Thyroid gland (tissue), 4 donors: ENCODE measurements around the gene DNAH10. TPM values are rescaled to one million over a fixed set of nuclear protein-coding genes. Genes with fewer than 3 reads are reported as not detected.

Source experiments
- DNase-seq, 2 donors: peaks; one replicate each; pipeline ENCODE4 v3.0.0-alpha.2; 2019
- H3K27ac ChIP-seq, 3 donors: fragments of 200-600 bp; sonication (generic); 1 replicate in 2 of 3; 2 replicates in 1 of 3; pipeline ENCODE4 v1.5.1; 2016 to 2019; ENCODE audit warnings: mild to moderate bottlenecking in 1 of 3, moderate library complexity in 1 of 3
- H3K27me3 ChIP-seq: fragments of 200-600 bp; sonication (generic); one replicate; pipeline ENCODE4 v1.5.1; 2019
- H3K36me3 ChIP-seq, 2 donors: fragments of 200-600 bp; sonication (generic); one replicate each; pipeline ENCODE4 v1.5.1; 2016 to 2019
- H3K4me1 ChIP-seq, 2 donors: fragments of 200-600 bp; sonication (generic); one replicate each; pipeline ENCODE4 v1.5.1; 2017 to 2019
- H3K4me3 ChIP-seq, 3 donors: fragments of 200-600 bp; sonication (generic); replicated peaks in 1 of 3; 1 replicate in 2 of 3; 2 replicates in 1 of 3; pipeline ENCODE4 v1.5.1; 2016; ENCODE audit warnings: mild to moderate bottlenecking in 1 of 3
- H3K9me3 ChIP-seq: fragments of 200-600 bp; sonication (generic); one replicate; pipeline ENCODE4 v1.5.1; 2017
- CTCF ChIP-seq, 6 experiments: fragments of 200-600 bp in 3 of 6; fragments of 450-650 bp in 3 of 6; sonication (generic) in 3 of 6; IDR thresholded peaks; one replicate each; pipeline ENCODE4 v1.5.1; 2016 to 2019; ENCODE audit warnings: antibody characterized with exemption in 6 of 6, mild to moderate bottlenecking in 2 of 6, inconsistent platforms in 1 of 6, moderate library complexity in 1 of 6
- POLR2A ChIP-seq, 2 donors: fragments of 450-650 bp; IDR thresholded peaks; one replicate each; pipeline ENCODE4 v1.6.1; 2017; ENCODE audit warnings: antibody characterized with exemption in 2 of 2, mild to moderate bottlenecking in 2 of 2, moderate library complexity in 1 of 2
- WGBS, 2 donors: methylation state at CpG; one replicate each; pipeline ENCODE4 v1.1.5; 2017; 5-methylcytosine and 5-hydroxymethylcytosine counted together
- intact Hi-C: fragments of 100-400 bp; cut with DNase I; formaldehyde crosslinking; loops from one replicate; pipeline ENCODE4 v1.15.1; 2023
- total RNA-seq, 4 donors: library from RNA; depleted of rRNA; stranded (reverse); fragments of >200 nt; gene quantifications; one replicate each; pipeline ENCODE4 v1.2.3, GENCODE V29; 2016

DNAH10 gene
- total RNA-seq, 4 donors from 2014 or later = 0.10 to 0.33 (median 0.27) TPM; not detected in 1

GRCh38 chr12:123958876-123959275 lies 196.8 kb downstream of the DNAH10 start:
- peaks cover 14 to 36% of the 10 kb centered on the region in 2 donors for H3K4me1 ChIP-seq
- DNase-seq = peak; percentile 30 to 32
- H3K36me3 ChIP-seq = no peaks in the 10 kb centered on the region
- H3K9me3 ChIP-seq = no peaks in the 10 kb centered on the region
- TF ChIP-seq CTCF (IDR thresholded peaks at IDR 0.05) (no peak), POLR2A (IDR thresholded peaks at IDR 0.05) (no peak)
- H3K4me3 ChIP-seq = no peak overlapping the region
- peak overlapping the region; percentile 48 to 85 (median 72) for H3K27ac ChIP-seq
- H3K27me3 ChIP-seq = no peaks in the 10 kb centered on the region
- WGBS, 2 donors = 84 to 92% methylated on average over 9 of the region's 9 CpGs
- intact Hi-C loops = no loop called here

GRCh38 chr12:123960029-123960735 lies 198.1 kb downstream of the DNAH10 start:
- no peak overlapping the region for H3K27ac ChIP-seq
- H3K27me3 ChIP-seq = no peaks in the 10 kb centered on the region
- intact Hi-C loops = no loop called here
- peaks cover 6 to 25% of the 10 kb centered on the region in 2 donors for H3K4me1 ChIP-seq
- no peaks in the 10 kb centered on the region for H3K9me3 ChIP-seq
- TF ChIP-seq POLR2A (IDR thresholded peaks at IDR 0.05) (no peak), CTCF (IDR thresholded peaks at IDR 0.05) (no peak)
- H3K36me3 ChIP-seq = no peaks in the 10 kb centered on the region
- DNase-seq = no peak
- 95 to 97% methylated on average over 9 of the region's 9 CpGs for WGBS, 2 donors
- no peak overlapping the region for H3K4me3 ChIP-seq

GRCh38 chr12:123960856-123961255 lies 198.8 kb downstream of the DNAH10 start:
- Histone ChIP-seq H3K9me3 (no peaks in the 10 kb centered on the region), H3K4me1 (peaks cover 6 to 25% of the 10 kb centered on the region in 2 donors), H3K27ac (no peak overlapping the region), H3K36me3 (no peaks in the 10 kb centered on the region), H3K4me3 (no peak overlapping the region), H3K27me3 (no peaks in the 10 kb centered on the region)
- WGBS, 2 donors = 88 to 92% methylated on average over 4 of the region's 4 CpGs
- intact Hi-C loops = no loop called here
- TF ChIP-seq POLR2A (IDR thresholded peaks at IDR 0.05) = no peak
- TF ChIP-seq CTCF (IDR thresholded peaks at IDR 0.05) = no peak
- no peak for DNase-seq

- peak; percentile 22 for DNase-seq
- intact Hi-C loops = no loop called here
- Histone ChIP-seq H3K4me1 (peaks cover 6 to 25% of the 10 kb centered on the region in 2 donors), H3K27me3 (no peaks in the 10 kb centered on the region), H3K4me3 (no peak overlapping the region), H3K27ac (no peak overlapping the region), H3K9me3 (no peaks in the 10 kb centered on the region), H3K36me3 (no peaks in the 10 kb centered on the region)
- 84 to 89% methylated on average over 12 of the region's 12 CpGs for WGBS, 2 donors
- TF ChIP-seq CTCF (IDR thresholded peaks at IDR 0.05) (no peak), POLR2A (IDR thresholded peaks at IDR 0.05) (no peak)
Observed at GRCh38 chr12:123961585-123962345, 199.7 kb downstream of the DNAH10 start.

GRCh38 chr12:123962513-123962912 lies 200.4 kb downstream of the DNAH10 start:
- no peak overlapping the region for H3K4me3 ChIP-seq
- intact Hi-C loops = no loop called here
- 74 to 87% methylated on average over 5 of the region's 5 CpGs for WGBS, 2 donors
- H3K36me3 ChIP-seq = no peaks in the 10 kb centered on the region
- TF ChIP-seq CTCF (IDR thresholded peaks at IDR 0.05) = no peak
- no peak for TF ChIP-seq POLR2A (IDR thresholded peaks at IDR 0.05)
- no peaks in the 10 kb centered on the region for H3K27me3 ChIP-seq
- H3K27ac ChIP-seq = no peak overlapping the region
- no peak for DNase-seq
- no peaks in the 10 kb centered on the region for H3K9me3 ChIP-seq
- H3K4me1 ChIP-seq = peaks cover 0 to 19% of the 10 kb centered on the region in 2 donors
